DND-41 (cell line): Measurements from ENCODE around the gene NR1D2.
"Not testable (repeated sequence)": the region's sequence is repeated elsewhere in the genome, so short reads cannot be mapped to it uniquely, and the experiment has no call there.

Experiments
- ATAC-seq: fragments of 200-7000 bp; cut with Tn5 transposase; 3 replicates; pipeline ENCODE4 v1.9.1; 2021; ENCODE audit warnings: low read depth; ENCODE audit not compliant: insufficient read depth
- DNase-seq: peaks from one replicate; pipeline ENCODE4 v3.0.0-alpha.2; 2020
- H2AFZ ChIP-seq: 2 replicates; pipeline ENCODE4 v1.6.0; 2012; ENCODE audit warnings: low read depth, low read length
- H3K27ac ChIP-seq: 2 replicates; pipeline ENCODE4 v1.5.1; 2012; ENCODE audit warnings: low read length, inconsistent platforms
- H3K27me3 ChIP-seq: fragments of 200-600 bp; sonication (generic); 2 replicates; pipeline ENCODE4 v1.6.0; 2012; ENCODE audit warnings: low read length, mild to moderate bottlenecking, inconsistent platforms; ENCODE audit not compliant: insufficient read depth, poor library complexity
- H3K36me3 ChIP-seq: 2 replicates; pipeline ENCODE4 v1.5.1; 2012; ENCODE audit warnings: low read length, inconsistent platforms; ENCODE audit not compliant: insufficient read depth
- H3K4me1 ChIP-seq: 2 replicates; pipeline ENCODE4 v1.5.1; 2012; ENCODE audit warnings: mild to moderate bottlenecking, low read length; ENCODE audit not compliant: insufficient read depth
- H3K4me2 ChIP-seq: 2 replicates; pipeline ENCODE4 v1.6.0; 2012; ENCODE audit warnings: mild to moderate bottlenecking, moderate library complexity, low read length, inconsistent platforms; ENCODE audit not compliant: insufficient read depth
- H3K4me3 ChIP-seq, 2 experiments: fragments of 200-600 bp in 1 of 2; shearing (Covaris generic) in 1 of 2; 2 replicates each; pipeline ENCODE4 v1.5.1; 2012 to 2016; ENCODE audit warnings: inconsistent platforms in 2 of 2, low read length in 2 of 2, mild to moderate bottlenecking in 2 of 2, low read depth in 1 of 2, moderate library complexity in 1 of 2
- H3K79me2 ChIP-seq: 2 replicates; pipeline ENCODE4 v1.6.0; 2012; ENCODE audit warnings: low read length, inconsistent platforms; ENCODE audit not compliant: insufficient read depth
- H3K9ac ChIP-seq: 2 replicates; pipeline ENCODE4 v1.6.0; 2012; ENCODE audit warnings: low read depth, mild to moderate bottlenecking, inconsistent platforms, low read length, moderate library complexity
- H3K9me3 ChIP-seq: 2 replicates; pipeline ENCODE4 v1.5.1; 2012; ENCODE audit warnings: low read length, moderate library complexity, mild to moderate bottlenecking, inconsistent platforms; ENCODE audit not compliant: insufficient read depth, severe bottlenecking
- H4K20me1 ChIP-seq: 2 replicates; pipeline ENCODE4 v1.6.0; 2012; ENCODE audit warnings: low read length; ENCODE audit not compliant: insufficient read depth
- CTCF ChIP-seq: IDR thresholded peaks from 2 replicates; pipeline ENCODE4 v1.5.1; 2012; ENCODE audit warnings: borderline replicate concordance, low read length, moderate library complexity, mild to moderate bottlenecking; ENCODE audit not compliant: poor library complexity, severe bottlenecking; ENCODE audit errors: extremely low read depth
- EZH2 ChIP-seq: IDR thresholded peaks from 3 replicates; pipeline ENCODE4 v1.6.1; 2012; ENCODE audit warnings: borderline replicate concordance, low read depth, mild to moderate bottlenecking, moderate library complexity, low read length, inconsistent platforms; ENCODE audit not compliant: severe bottlenecking

NR1D2 gene

GRCh38 chr3:23916886-23917678 is 28.0 kb upstream of the NR1D2 start, which contains the start of the genes NKIRAS1 and RPL15:
Gene NKIRAS1, minus strand, starts transcription at chr3:23916990. Its CDS starts 6,086 bp downstream, at chr3:23910904.
Gene RPL15, plus strand, starts transcription at chr3:23917132. Its CDS starts 728 bp downstream, at chr3:23917860.
- H3K9ac ChIP-seq, result peak within 1 kb of the TSS; percentile 86
- peaks cover 30% of the 10 kb centered on the region for H4K20me1 ChIP-seq
- no peaks in the 10 kb centered on the region for H3K27me3 ChIP-seq
- TF ChIP-seq CTCF (peak; percentile 35), EZH2 (no peak)
- H2AFZ ChIP-seq, result peak within 1 kb of the TSS; percentile 71
- peaks cover 26% of the 10 kb centered on the region for H3K79me2 ChIP-seq
- peak within 1 kb of the TSS; percentile 86 for H3K27ac ChIP-seq
- H3K4me1 ChIP-seq, result peaks cover 31% of the 10 kb centered on the region
- DNase-seq (peak; percentile 97), ATAC-seq (peak; percentile 89)
- H3K4me3 ChIP-seq, result peak within 1 kb of the TSS; percentile 47 to 68
- H3K4me2 ChIP-seq, result peak within 1 kb of the TSS; percentile 84
- no peaks in the 10 kb centered on the region for H3K9me3 ChIP-seq
- peaks cover 40% of the 10 kb centered on the region for H3K36me3 ChIP-seq

- ATAC-seq, H3K27me3 ChIP-seq, H3K9me3 ChIP-seq: not testable (repeated sequence)
- peak; percentile 80 for DNase-seq
- peak overlapping the region; percentile 47 to 68 for H3K4me3 ChIP-seq
- peak overlapping the region; percentile 86 for H3K9ac ChIP-seq
- peaks cover 26% of the 10 kb centered on the region for H3K79me2 ChIP-seq
- H4K20me1 ChIP-seq, result peaks cover 30% of the 10 kb centered on the region
- peak overlapping the region; percentile 71 for H2AFZ ChIP-seq
- peaks cover 40% of the 10 kb centered on the region for H3K36me3 ChIP-seq
- H3K4me2 ChIP-seq, result peak overlapping the region; percentile 76
- peak overlapping the region; percentile 86 for H3K27ac ChIP-seq
- H3K4me1 ChIP-seq, result peaks cover 31% of the 10 kb centered on the region
These were observed 27.3 kb upstream of the NR1D2 start for GRCh38 chr3:23917679-23918303.

GRCh38 chr3:23918331-23918730 is 26.8 kb upstream of the NR1D2 start:
- peaks cover 40% of the 10 kb centered on the region for H3K36me3 ChIP-seq
- peak overlapping the region; percentile 76 for H3K4me2 ChIP-seq
- H3K27me3 ChIP-seq, H2AFZ ChIP-seq, H3K9me3 ChIP-seq, DNase-seq, ATAC-seq: not testable (repeated sequence)
- H3K79me2 ChIP-seq, result peaks cover 26% of the 10 kb centered on the region
- peaks cover 30% of the 10 kb centered on the region for H4K20me1 ChIP-seq
- H3K27ac ChIP-seq, result peak overlapping the region; percentile 86
- H3K4me3 ChIP-seq, result peak overlapping the region; percentile 47 to 68; a peak in 3 of 4 replicates
- peaks cover 31% of the 10 kb centered on the region for H3K4me1 ChIP-seq
- peak overlapping the region; percentile 86 for H3K9ac ChIP-seq

GRCh38 chr3:23919628-23920027 is 25.5 kb upstream of the NR1D2 start:
- Histone ChIP-seq H2AFZ (no peak overlapping the region), H3K4me2 (no peak overlapping the region), H3K36me3 (peaks cover 40% of the 10 kb centered on the region), H3K4me3 (no peak overlapping the region), H3K9ac (no peak overlapping the region), H3K9me3 (no peaks in the 10 kb centered on the region), H3K27ac (no peak overlapping the region), H3K27me3 (no peaks in the 10 kb centered on the region), H3K79me2 (peaks cover 26% of the 10 kb centered on the region), H4K20me1 (peaks cover 30% of the 10 kb centered on the region), H3K4me1 (peaks cover 31% of the 10 kb centered on the region)
- ATAC-seq (no peak), DNase-seq (no peak)
- TF ChIP-seq CTCF (no peak), EZH2 (no peak)
